ENCODE results near the gene ELMO1. TPM values are rescaled to one million over a fixed set of nuclear protein-coding genes. Genes with fewer than 3 reads are reported as not detected.

ELMO1 gene
- total and polyA plus RNA-seq, 2 of the 13 experiments (the other 11 are each of a cell fraction or from before 2014, with no cell fraction given): 0.11 to 0.17 TPM

DNA sequence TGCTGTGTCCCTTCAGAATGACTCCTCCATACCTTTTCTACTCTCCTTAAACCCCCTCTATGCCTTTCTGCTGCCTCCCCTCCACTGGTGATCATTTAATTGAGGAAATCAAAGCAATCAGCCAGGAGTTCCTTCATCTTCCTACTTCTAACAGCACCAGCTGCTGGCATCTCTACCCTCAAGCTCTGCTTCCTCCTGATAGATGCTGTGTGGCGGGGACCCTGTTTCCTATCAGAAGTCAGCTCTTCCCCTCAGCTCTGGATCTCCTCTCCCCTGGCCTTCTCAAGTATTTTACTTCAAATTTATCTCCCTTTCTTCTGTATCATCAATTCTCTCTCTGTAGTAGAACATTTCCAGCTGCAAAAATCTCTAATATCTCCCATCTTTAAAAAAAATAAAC lies 183.7 kb downstream of the ELMO1 start:
- H3K27ac ChIP-seq (ENCODE audit: extremely low read length, insufficient read depth, low read length): no peak overlapping the region
- DNase-seq (ENCODE audit: low spot score) (no peak), ATAC-seq (no peak), FAIRE-seq (no peak)
- no peaks in the 10 kb centered on the region for H3K4me1 ChIP-seq (ENCODE audit: insufficient read depth, low read length)
- H3K79me2 ChIP-seq (ENCODE audit: insufficient read depth, low read length): no peaks in the 10 kb centered on the region
- WGBS (ENCODE audit: low lambda C conversion rate): 3% methylated on average over 1 of the region's 1 CpG
- H3K4me3 ChIP-seq (replicated peaks in 1 of 3; ENCODE audit: insufficient read depth in 1 of 3, low read depth in 2 of 3, low read length in 3 of 3): no peak overlapping the region
- H3K36me3 ChIP-seq (replicated peaks in 1 of 2; ENCODE audit: control insufficient read depth in 1 of 2, insufficient read depth in 2 of 2, low read length in 2 of 2): no peaks in the 10 kb centered on the region
- ChIA-PET POLR2A (no interaction called here), CTCF (ENCODE audit: low intra/inter-chr PET ratio, low total read pairs) (no interaction called here)
- no peaks in the 10 kb centered on the region for H3K27me3 ChIP-seq (ENCODE audit: control insufficient read depth in 1 of 2, insufficient read depth in 2 of 2, low read length in 2 of 2)
- no TSS peak for BruUV-seq (replicated peaks)
- no peak overlapping the region for H3K4me2 ChIP-seq (ENCODE audit: low read depth, low read length)
- H3K9me3 ChIP-seq (ENCODE audit: low read length): no peaks in the 10 kb centered on the region
- H2AFZ ChIP-seq (ENCODE audit: low read length): no peak overlapping the region
- no peak overlapping the region for H3K9ac ChIP-seq (ENCODE audit: insufficient read depth, low read depth, low read length)
- intact Hi-C loops (cut with micrococcal nuclease; ENCODE audit: unreplicated experiment) (no loop called here), in situ Hi-C loops (cut with HindIII; ENCODE audit: extremely low pct_ligation_motif_present, low pct_unique_long_range_greater_than_20kb) (no loop called here)
- no peaks in the 10 kb centered on the region for H4K20me1 ChIP-seq (ENCODE audit: insufficient read depth, low read length)
- TF ChIP-seq SRF (IDR thresholded peaks at IDR 0.05; ENCODE audit: low read depth, low read length) (no peak), KDM3A (CRISPR knock-in tag; IDR thresholded peaks at IDR 0.05; ENCODE audit: low read depth) (no peak), SMYD3 (CRISPR knock-in tag; IDR thresholded peaks at IDR 0.05) (no peak), RAD21 (CRISPR knock-in tag; IDR thresholded peaks at IDR 0.05) (no peak), LBX2 (CRISPR knock-in tag; IDR thresholded peaks at IDR 0.05; ENCODE audit: borderline replicate concordance) (no peak), ZNF543 (CRISPR knock-in tag; IDR thresholded peaks at IDR 0.05) (no peak)

DNA sequence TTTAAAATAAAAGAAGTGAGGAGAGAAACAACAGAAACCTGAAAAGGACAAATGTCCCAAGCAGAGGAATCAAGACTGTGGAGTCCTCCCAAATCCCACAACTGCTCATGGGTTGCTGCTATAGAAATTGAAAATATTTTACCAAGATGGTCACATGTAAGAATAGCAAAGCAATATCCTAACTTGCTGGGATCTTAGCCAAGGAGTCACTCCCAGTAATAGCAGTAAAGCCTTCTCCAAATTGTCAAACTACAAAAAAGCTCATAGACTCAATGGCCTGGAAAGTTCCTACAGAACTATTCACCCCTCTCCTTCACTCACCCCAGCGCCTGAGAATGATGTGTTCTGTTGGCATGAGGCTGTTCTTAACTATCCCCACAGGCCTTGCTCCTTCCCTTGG lies 186.5 kb downstream of the ELMO1 start:
- ATAC-seq (no peak), DNase-seq (ENCODE audit: low spot score) (no peak), FAIRE-seq (no peak)
- no peaks in the 10 kb centered on the region for H4K20me1 ChIP-seq (ENCODE audit: insufficient read depth, low read length)
- TF ChIP-seq SSRP1 (CRISPR knock-in tag; IDR thresholded peaks at IDR 0.05) (no peak), TEAD2 (CRISPR knock-in tag; IDR thresholded peaks at IDR 0.05) (no peak), KLF12 (CRISPR knock-in tag; IDR thresholded peaks at IDR 0.05; ENCODE audit: borderline replicate concordance) (no peak)
- TF ChIP-seq, protein P1, sequence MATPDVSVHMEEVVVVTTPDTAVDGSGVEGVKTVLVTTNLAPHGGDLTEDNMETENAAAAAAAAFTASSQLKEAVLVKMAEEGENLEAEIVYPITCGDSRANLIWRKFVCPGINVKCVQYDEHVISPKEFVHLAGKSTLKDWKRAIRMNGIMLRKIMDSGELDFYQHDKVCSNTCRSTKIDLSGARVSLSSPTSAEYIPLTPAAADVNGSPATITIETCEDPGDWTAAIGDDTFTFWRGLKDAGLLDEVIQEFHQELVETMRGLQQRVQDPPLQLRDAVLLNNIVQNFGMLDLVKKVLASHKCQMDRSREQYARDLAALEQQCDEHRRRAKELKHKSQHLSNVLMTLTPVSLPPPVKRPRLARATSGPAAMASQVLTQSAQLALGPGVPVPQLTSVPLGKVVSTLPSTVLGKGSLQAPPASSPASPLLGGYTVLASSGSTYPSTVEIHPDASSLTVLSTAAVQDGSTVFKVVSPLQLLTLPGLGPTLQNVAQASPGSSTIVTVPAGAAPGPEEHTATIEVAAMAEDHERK (CRISPR knock-in tag; IDR thresholded peaks at IDR 0.05; ENCODE audit: low read depth): no peak
- TF ChIP-seq, protein P2, sequence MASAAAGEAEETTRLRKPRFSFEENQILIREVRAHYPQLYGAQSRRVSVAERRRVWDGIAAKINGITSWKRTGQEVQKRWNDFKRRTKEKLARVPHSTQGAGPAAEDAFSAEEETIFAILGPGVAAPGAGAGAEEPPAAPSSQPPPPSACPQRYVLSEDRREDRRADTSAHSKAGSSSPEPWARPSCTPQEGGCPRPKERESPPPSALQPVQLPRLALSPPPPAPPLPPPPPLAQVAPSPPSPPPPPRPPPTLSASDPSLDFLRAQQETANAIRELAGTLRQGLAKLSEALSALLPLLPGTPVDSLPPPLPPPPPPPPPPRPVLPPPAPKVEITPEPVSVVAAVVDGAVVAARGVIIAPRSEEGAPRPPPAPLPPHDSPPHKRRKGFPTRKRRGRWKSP (CRISPR knock-in tag; IDR thresholded peaks at IDR 0.05): no peak
- TF ChIP-seq, protein P3, sequence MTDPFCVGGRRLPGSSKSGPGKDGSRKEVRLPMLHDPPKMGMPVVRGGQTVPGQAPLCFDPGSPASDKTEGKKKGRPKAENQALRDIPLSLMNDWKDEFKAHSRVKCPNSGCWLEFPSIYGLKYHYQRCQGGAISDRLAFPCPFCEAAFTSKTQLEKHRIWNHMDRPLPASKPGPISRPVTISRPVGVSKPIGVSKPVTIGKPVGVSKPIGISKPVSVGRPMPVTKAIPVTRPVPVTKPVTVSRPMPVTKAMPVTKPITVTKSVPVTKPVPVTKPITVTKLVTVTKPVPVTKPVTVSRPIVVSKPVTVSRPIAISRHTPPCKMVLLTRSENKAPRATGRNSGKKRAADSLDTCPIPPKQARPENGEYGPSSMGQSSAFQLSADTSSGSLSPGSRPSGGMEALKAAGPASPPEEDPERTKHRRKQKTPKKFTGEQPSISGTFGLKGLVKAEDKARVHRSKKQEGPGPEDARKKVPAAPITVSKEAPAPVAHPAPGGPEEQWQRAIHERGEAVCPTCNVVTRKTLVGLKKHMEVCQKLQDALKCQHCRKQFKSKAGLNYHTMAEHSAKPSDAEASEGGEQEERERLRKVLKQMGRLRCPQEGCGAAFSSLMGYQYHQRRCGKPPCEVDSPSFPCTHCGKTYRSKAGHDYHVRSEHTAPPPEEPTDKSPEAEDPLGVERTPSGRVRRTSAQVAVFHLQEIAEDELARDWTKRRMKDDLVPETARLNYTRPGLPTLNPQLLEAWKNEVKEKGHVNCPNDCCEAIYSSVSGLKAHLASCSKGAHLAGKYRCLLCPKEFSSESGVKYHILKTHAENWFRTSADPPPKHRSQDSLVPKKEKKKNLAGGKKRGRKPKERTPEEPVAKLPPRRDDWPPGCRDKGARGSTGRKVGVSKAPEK (CRISPR knock-in tag; IDR thresholded peaks at IDR 0.05; ENCODE audit: borderline replicate concordance): no peak
- H2AFZ ChIP-seq (ENCODE audit: low read length): no peak overlapping the region
- in situ Hi-C loops (cut with HindIII; ENCODE audit: extremely low pct_ligation_motif_present, low pct_unique_long_range_greater_than_20kb): no loop called here
- ChIA-PET CTCF (ENCODE audit: low intra/inter-chr PET ratio, low total read pairs) (no interaction called here), POLR2A (no interaction called here)
- no peaks in the 10 kb centered on the region for H3K27me3 ChIP-seq (ENCODE audit: control insufficient read depth in 1 of 2, insufficient read depth in 2 of 2, low read length in 2 of 2)
- H3K36me3 ChIP-seq (replicated peaks in 1 of 2; ENCODE audit: control insufficient read depth in 1 of 2, insufficient read depth in 2 of 2, low read length in 2 of 2): no peaks in the 10 kb centered on the region
- no TSS peak for BruUV-seq (replicated peaks)
- intact Hi-C loops (cut with micrococcal nuclease; ENCODE audit: unreplicated experiment): no loop called here
- no peaks in the 10 kb centered on the region for H3K4me1 ChIP-seq (ENCODE audit: insufficient read depth, low read length)
- H3K9me3 ChIP-seq (ENCODE audit: low read length): no peaks in the 10 kb centered on the region
- H3K27ac ChIP-seq (ENCODE audit: extremely low read length, insufficient read depth, low read length): no peak overlapping the region
- no peak overlapping the region for H3K4me2 ChIP-seq (ENCODE audit: low read depth, low read length)
- no peak overlapping the region for H3K9ac ChIP-seq (ENCODE audit: insufficient read depth, low read depth, low read length)
- H3K79me2 ChIP-seq (ENCODE audit: insufficient read depth, low read length): no peaks in the 10 kb centered on the region
- WGBS (ENCODE audit: low lambda C conversion rate): 0% methylated on average over 1 of the region's 1 CpG
- H3K4me3 ChIP-seq (replicated peaks in 1 of 3; ENCODE audit: insufficient read depth in 1 of 3, low read depth in 2 of 3, low read length in 3 of 3): no peak overlapping the region

Measured in HepG2 (cell line).